Astrocyte (in vitro differentiated cells and primary cell): ENCODE data around the gene ESRRB.

ENCODE experiments used
- CTCF ChIP-seq: IDR thresholded peaks from 2 replicates; pipeline ENCODE4 v1.5.1; 2011; ENCODE audit warnings: low read depth, mild to moderate bottlenecking, inconsistent platforms, low read length, moderate library complexity; ENCODE audit not compliant: insufficient read depth
- EZH2 ChIP-seq: IDR thresholded peaks from 2 replicates; pipeline ENCODE4 v1.6.1; 2012; ENCODE audit warnings: mild to moderate bottlenecking, low read length, inconsistent platforms; ENCODE audit not compliant: insufficient read depth

GRCh38 chr14:76430017-76430416 lies 54.1 kb downstream of the ESRRB start:
- TF ChIP-seq CTCF (no peak), EZH2 (no peak)
